ENCODE results near the gene EMP1. TPM values are rescaled to one million over a fixed set of nuclear protein-coding genes. Genes with fewer than 3 reads are reported as not detected.

The EMP1 gene
- total and polyA plus RNA-seq, 2 of the 8 experiments (the other 6 are each of a cell fraction or from before 2014, with no cell fraction given), result 0.17 to 0.65 TPM

- H3K79me2 ChIP-seq (ENCODE audit: control insufficient read depth in 1 of 2, insufficient read depth in 2 of 2, low read length in 2 of 2), result no peaks in the 10 kb centered on the region
- no peak overlapping the region for H3K9ac ChIP-seq (replicated peaks in 1 of 4; ENCODE audit: extremely low read depth in 1 of 4, low read depth in 3 of 4, low read length in 3 of 4)
- no peak overlapping the region for H4K8ac ChIP-seq (ENCODE audit: extremely low read depth, insufficient read depth, low read length)
- POLR2A ChIA-PET (ENCODE audit: partially characterized antibody), result no interaction called here
- no peak overlapping the region for H3K14ac ChIP-seq (ENCODE audit: insufficient read length)
- no peaks in the 10 kb centered on the region for H3K79me1 ChIP-seq (ENCODE audit: low read depth, low read length)
- no peaks in the 10 kb centered on the region for H3K36me3 ChIP-seq (ENCODE audit: control insufficient read depth in 2 of 4, insufficient read depth in 4 of 4, low read length in 3 of 4)
- no peak overlapping the region for H2BK15ac ChIP-seq (ENCODE audit: low read length)
- no peak overlapping the region for H2BK5ac ChIP-seq (ENCODE audit: low read depth, low read length)
- H2BK120ac ChIP-seq (replicated peaks; ENCODE audit: low read depth, low read length), result no peak overlapping the region
- H3K23ac ChIP-seq (ENCODE audit: insufficient read length), result no peak overlapping the region
- no peak overlapping the region for H2AFZ ChIP-seq (ENCODE audit: low read length)
- no peak overlapping the region for H2AK5ac ChIP-seq (ENCODE audit: low read depth, low read length)
- no peak overlapping the region for H2BK12ac ChIP-seq (ENCODE audit: low read depth, low read length)
- H3K4ac ChIP-seq (replicated peaks; ENCODE audit: insufficient read length, low read depth, low read length), result no peak overlapping the region
- DNase-seq (ENCODE audit: low read depth in 1 of 2, low spot score in 2 of 2), result no peak
- no peak overlapping the region for H3K4me3 ChIP-seq (ENCODE audit: extremely low read depth in 1 of 4, insufficient read depth in 2 of 4, low read depth in 3 of 4, low read length in 4 of 4)
- no peaks in the 10 kb centered on the region for H3K23me2 ChIP-seq (ENCODE audit: low read depth, low read length)
- no peak overlapping the region for H3K56ac ChIP-seq (replicated peaks; ENCODE audit: insufficient read length, low read depth, low read length)
- no peak overlapping the region for H4K5ac ChIP-seq (ENCODE audit: insufficient read length, low read depth, low read length)
- CTCF ChIA-PET (ENCODE audit: partially characterized antibody), result interaction anchor here (0.9 to 1.5 kb wide), 4 partner anchors 9 to 41 kb away, joined by 3 to 9 read pairs (median 4); no protein-coding TSS in a partner anchor
- H4K91ac ChIP-seq (replicated peaks; ENCODE audit: insufficient read length, low read length), result no peak overlapping the region
- no peaks in the 10 kb centered on the region for H3K27me3 ChIP-seq (replicated peaks in 1 of 4; ENCODE audit: control insufficient read depth in 3 of 4, extremely low read depth in 1 of 4, insufficient read depth in 3 of 4, low read length in 3 of 4)
- no peak overlapping the region for H2BK20ac ChIP-seq (ENCODE audit: low read length)
- 50% methylated on average over 6 of the region's 6 CpGs; no CpG with 5 or more reads in 1 of the 2 experiments for WGBS, 2 experiments (ENCODE audit: extremely low coverage in 1 of 2, insufficient coverage in 1 of 2, insufficient read length in 1 of 2, insufficient replicate concordance in 2 of 2, low coverage in 1 of 2, low lambda C conversion rate in 2 of 2, missing lambda C conversion rate in 1 of 2)
- no peaks in the 10 kb centered on the region for H4K20me1 ChIP-seq (replicated peaks in 1 of 2; ENCODE audit: control insufficient read depth in 1 of 2, insufficient read depth in 2 of 2, low read length in 2 of 2)
- H3K18ac ChIP-seq (ENCODE audit: extremely low read depth, low read length), result no peak overlapping the region
- no peak for FAIRE-seq
- no peaks in the 10 kb centered on the region for H3K9me3 ChIP-seq (ENCODE audit: insufficient read depth in 2 of 2, low read depth in 1 of 2, low read length in 1 of 2)
- no peak overlapping the region for H3K27ac ChIP-seq (ENCODE audit: low read depth, low read length)
- H3K4me2 ChIP-seq (ENCODE audit: insufficient read depth in 1 of 2, low read depth in 2 of 2, low read length in 2 of 2), result no peak overlapping the region
- H3K4me1 ChIP-seq (replicated peaks in 1 of 4; ENCODE audit: control insufficient read depth in 3 of 4, insufficient read depth in 4 of 4, low read length in 3 of 4), result peaks cover 1 to 5% (median 3%) of the 10 kb centered on the region in 4 experiments; a peak in 3 of 7 replicates
- no peak for TF ChIP-seq RAD21 (IDR thresholded peaks at IDR 0.05 in 1 of 2, conservative IDR thresholded peaks at IDR 0.05 in 1 of 2; ENCODE audit: low read depth in 2 of 2, low read length in 2 of 2)
Measured at GRCh38 chr12:13194401-13195110, 2.0 kb upstream of the EMP1 start.

Measured in H1 (cell line).